ENCODE results near the gene C10orf67. TPM values are rescaled to one million over a fixed set of nuclear protein-coding genes. Genes with fewer than 3 reads are reported as not detected.

The C10orf67 gene
- total and polyA plus RNA-seq, 2 of the 8 experiments (the other 6 are each of a cell fraction or from before 2014, with no cell fraction given) = 0.05 to 0.11 TPM

- Histone ChIP-seq H4K5ac (ENCODE audit: insufficient read length, low read depth, low read length) (no peak overlapping the region), H4K20me1 (replicated peaks in 1 of 2; ENCODE audit: control insufficient read depth in 1 of 2, insufficient read depth in 2 of 2, low read length in 2 of 2) (no peaks in the 10 kb centered on the region), H3K79me2 (ENCODE audit: control insufficient read depth in 1 of 2, insufficient read depth in 2 of 2, low read length in 2 of 2) (no peaks in the 10 kb centered on the region), H3K36me3 (ENCODE audit: control insufficient read depth in 2 of 4, insufficient read depth in 4 of 4, low read length in 3 of 4) (no peaks in the 10 kb centered on the region), H2AFZ (ENCODE audit: low read length) (no peak overlapping the region), H2BK12ac (ENCODE audit: low read depth, low read length) (no peak overlapping the region), H3K4me3 (ENCODE audit: extremely low read depth in 1 of 4, insufficient read depth in 2 of 4, low read depth in 3 of 4, low read length in 4 of 4) (no peak overlapping the region), H3K79me1 (ENCODE audit: low read depth, low read length) (no peaks in the 10 kb centered on the region), H4K91ac (replicated peaks; ENCODE audit: insufficient read length, low read length) (no peak overlapping the region), H3K23me2 (ENCODE audit: low read depth, low read length) (no peaks in the 10 kb centered on the region), H2BK20ac (ENCODE audit: low read length) (no peak overlapping the region), H3K56ac (replicated peaks; ENCODE audit: insufficient read length, low read depth, low read length) (no peak overlapping the region), H3K9me3 (ENCODE audit: insufficient read depth in 2 of 2, low read depth in 1 of 2, low read length in 1 of 2) (no peaks in the 10 kb centered on the region), H3K27me3 (replicated peaks in 1 of 4; ENCODE audit: control insufficient read depth in 3 of 4, extremely low read depth in 1 of 4, insufficient read depth in 3 of 4, low read length in 3 of 4) (no peaks in the 10 kb centered on the region), H2BK120ac (replicated peaks; ENCODE audit: low read depth, low read length) (no peak overlapping the region), H2BK5ac (ENCODE audit: low read depth, low read length) (no peak overlapping the region), H3K9ac (replicated peaks in 1 of 4; ENCODE audit: extremely low read depth in 1 of 4, low read depth in 3 of 4, low read length in 3 of 4) (no peak overlapping the region), H3K4ac (replicated peaks; ENCODE audit: insufficient read length, low read depth, low read length) (no peak overlapping the region), H2AK5ac (ENCODE audit: low read depth, low read length) (no peak overlapping the region), H3K4me1 (replicated peaks in 1 of 4; ENCODE audit: control insufficient read depth in 3 of 4, insufficient read depth in 4 of 4, low read length in 3 of 4) (peaks cover 2 to 17% (median 7%) of the 10 kb centered on the region in 4 experiments; a peak in 6 of 7 replicates), H3K14ac (ENCODE audit: insufficient read length) (no peak overlapping the region), H2BK15ac (ENCODE audit: low read length) (no peak overlapping the region), H3K23ac (ENCODE audit: insufficient read length) (no peak overlapping the region), H3K18ac (ENCODE audit: extremely low read depth, low read length) (no peak overlapping the region), H3K4me2 (ENCODE audit: insufficient read depth in 1 of 2, low read depth in 2 of 2, low read length in 2 of 2) (no peak overlapping the region), H3K27ac (ENCODE audit: low read depth, low read length) (no peak overlapping the region), H4K8ac (ENCODE audit: extremely low read depth, insufficient read depth, low read length) (no peak overlapping the region)
- CTCF ChIA-PET (ENCODE audit: partially characterized antibody) = interaction anchor here (1.0 to 6.7 kb wide), 4 partner anchors 10 to 373 kb away, joined by 3 to 45 read pairs (median 10); no protein-coding TSS in a partner anchor
- WGBS, 2 experiments (ENCODE audit: extremely low coverage in 1 of 2, insufficient coverage in 1 of 2, insufficient read length in 1 of 2, insufficient replicate concordance in 2 of 2, low coverage in 1 of 2, low lambda C conversion rate in 2 of 2, missing lambda C conversion rate in 1 of 2) = 72% methylated on average over 3 of the region's 3 CpGs; no CpG with 5 or more reads in 1 of the 2 experiments
- POLR2A ChIA-PET (ENCODE audit: partially characterized antibody) = no interaction called here
- FAIRE-seq = no peak
- DNase-seq (ENCODE audit: low read depth in 1 of 2, low spot score in 2 of 2) = no peak
- TF ChIP-seq GTF2F1 (IDR thresholded peaks at IDR 0.05; ENCODE audit: borderline replicate concordance, low read depth, low read length) (no peak), CHD2 (IDR thresholded peaks at IDR 0.05; ENCODE audit: low read length) (no peak), SIX5 (IDR thresholded peaks at IDR 0.05; ENCODE audit: low read depth, low read length) (no peak), MAX (IDR thresholded peaks at IDR 0.05) (no peak), KDM4A (IDR thresholded peaks at IDR 0.05; ENCODE audit: low read depth, low read length, severe bottlenecking) (no peak), POLR2AphosphoS5 (IDR thresholded peaks at IDR 0.05; ENCODE audit: low read depth, low read length) (no peak), SIRT6 (IDR thresholded peaks at IDR 0.05; ENCODE audit: low read length) (no peak)
Observed at GRCh38 chr10:23284155-23284554, 60.4 kb downstream of the C10orf67 start.

Measured in H1 (cell line).